Measurements from ENCODE around the gene KRTAP5-8. TPM values are rescaled to one million over a fixed set of nuclear protein-coding genes. Genes with fewer than 3 reads are reported as not detected.

Gene KRTAP5-8
- total RNA-seq, 5 donors from 2014 or later (not counting 1 experiment from before 2014, with no cell fraction given), result not detected

DNA sequence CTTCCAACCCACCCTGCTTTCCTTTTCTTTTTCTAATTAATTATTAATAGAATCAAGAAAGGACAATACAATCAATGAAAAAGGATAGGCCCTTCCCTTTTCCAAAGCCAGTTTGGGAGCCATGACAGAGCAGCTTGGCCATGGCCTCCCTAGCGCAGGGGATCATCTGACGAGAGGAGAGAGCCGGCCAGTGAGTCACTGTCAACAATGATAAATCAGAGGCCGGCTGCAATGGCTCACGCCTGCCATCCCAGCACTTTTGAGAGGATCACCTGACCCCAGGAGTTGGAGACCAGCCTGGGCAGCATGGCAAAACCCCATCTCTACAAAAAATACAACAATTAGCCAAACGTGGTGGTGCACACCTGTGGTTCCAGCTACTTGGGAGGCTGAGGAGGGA lies 38.3 kb upstream of the KRTAP5-8 start:
- ATAC-seq (replicated peaks in 1 of 4) (no peak), DNase-seq (peak in 1 of 35 experiments; percentile 11)
- Mint-ChIP-seq H3K4me1 (no peaks in the 10 kb centered on the region), H3K4me3 (no peak overlapping the region), H3K27ac (no peak overlapping the region), H3K9me3 (no peaks in the 10 kb centered on the region), H3K27me3 (no peaks in the 10 kb centered on the region), H3K36me3 (peaks cover 83% of the 10 kb centered on the region)
- Histone ChIP-seq H3K4me3 (ENCODE audit: control insufficient read depth in 1 of 2, extremely low read depth in 1 of 2, low read length in 1 of 2) (no peak overlapping the region), H3K9me3 (no peaks in the 10 kb centered on the region), H3K36me3 (ENCODE audit: control insufficient read depth in 2 of 2, extremely low read depth in 1 of 2, insufficient read depth in 1 of 2, low read length in 1 of 2) (peaks cover 45 to 75% of the 10 kb centered on the region in 2 donors), H3K27ac (ENCODE audit: low read length) (no peak overlapping the region), H3K27me3 (replicated peaks in 1 of 2; ENCODE audit: control insufficient read depth in 2 of 2, extremely low read depth in 1 of 2, insufficient read depth in 2 of 2, low read length in 1 of 2) (no peaks in the 10 kb centered on the region), H3K4me1 (ENCODE audit: control insufficient read depth in 1 of 2, extremely low read depth in 1 of 2, insufficient read depth in 2 of 2, low read length in 2 of 2) (no peaks in the 10 kb centered on the region)
- 95% methylated on average over 4 of the region's 6 CpGs for WGBS (ENCODE audit: insufficient coverage)
- ChIA-PET CTCF (no interaction called here), POLR2A (no interaction called here)

- DNase-seq (peak in 1 of 35 experiments; percentile 18), ATAC-seq (replicated peaks in 1 of 4) (no peak)
- Histone ChIP-seq H3K27me3 (replicated peaks in 1 of 2; ENCODE audit: control insufficient read depth in 2 of 2, extremely low read depth in 1 of 2, insufficient read depth in 2 of 2, low read length in 1 of 2) (no peaks in the 10 kb centered on the region), H3K4me1 (ENCODE audit: control insufficient read depth in 1 of 2, extremely low read depth in 1 of 2, insufficient read depth in 2 of 2, low read length in 2 of 2) (no peaks in the 10 kb centered on the region), H3K27ac (ENCODE audit: low read length) (no peak overlapping the region), H3K4me3 (ENCODE audit: control insufficient read depth in 1 of 2, extremely low read depth in 1 of 2, low read length in 1 of 2) (no peak overlapping the region), H3K9me3 (no peaks in the 10 kb centered on the region), H3K36me3 (ENCODE audit: control insufficient read depth in 2 of 2, extremely low read depth in 1 of 2, insufficient read depth in 1 of 2, low read length in 1 of 2) (peaks cover 45 to 67% of the 10 kb centered on the region in 2 donors)
- Mint-ChIP-seq H3K27ac (no peak overlapping the region), H3K4me1 (no peaks in the 10 kb centered on the region), H3K36me3 (peaks cover 82% of the 10 kb centered on the region), H3K27me3 (no peaks in the 10 kb centered on the region), H3K4me3 (no peak overlapping the region), H3K9me3 (no peaks in the 10 kb centered on the region)
- 91% methylated on average over 5 of the region's 6 CpGs for WGBS (ENCODE audit: insufficient coverage)
- CTCF ChIA-PET, result no interaction called here
- POLR2A ChIA-PET, result no interaction called here
Measured at GRCh38 chr11:71500601-71501021, 37.2 kb upstream of the KRTAP5-8 start.

DNA sequence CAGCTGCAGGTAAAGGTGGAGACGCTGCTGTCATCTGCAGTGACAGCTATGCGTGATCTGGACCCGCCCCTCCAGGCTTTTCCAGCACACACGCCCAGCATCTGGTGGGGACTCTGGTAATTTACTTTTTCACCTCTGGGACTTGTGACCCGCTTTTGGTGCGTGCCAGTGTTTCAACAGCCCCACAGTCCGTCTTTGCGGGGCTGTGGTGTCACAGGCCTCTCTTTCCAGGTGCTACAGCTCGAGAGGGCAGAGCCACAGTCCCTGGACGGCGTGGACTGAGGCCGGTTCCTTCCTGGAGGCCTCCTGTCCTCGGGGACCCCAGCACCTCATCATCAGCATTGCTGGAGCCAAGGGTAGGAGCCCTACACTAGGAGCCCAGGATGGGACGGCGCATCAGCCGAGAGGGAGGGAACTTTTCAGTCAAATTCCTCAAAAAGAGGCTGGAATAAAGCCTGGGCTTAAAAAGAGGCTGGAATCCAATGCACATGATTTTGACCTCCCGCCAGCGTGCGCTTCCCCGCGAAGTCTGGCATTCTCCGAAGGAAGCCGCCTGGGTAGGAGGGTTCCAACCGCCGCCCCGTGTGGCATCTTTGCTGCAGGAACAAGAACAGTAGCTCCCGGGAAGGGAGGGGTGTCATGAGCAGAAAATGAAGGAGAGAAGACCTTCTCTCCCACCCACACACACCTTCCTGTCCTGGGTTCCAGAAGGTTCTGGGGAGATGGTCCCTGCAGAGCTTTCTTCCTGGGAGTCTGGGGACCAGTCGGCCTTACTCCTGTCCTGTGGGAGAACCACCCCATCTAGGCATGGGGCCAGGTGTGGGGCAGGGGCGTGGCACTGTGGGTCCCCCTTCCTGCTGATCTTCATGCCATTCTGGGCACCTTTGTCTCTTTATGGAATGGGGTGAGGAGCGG lies 36.5 kb upstream of the KRTAP5-8 start:
- Mint-ChIP-seq H3K4me3 (no peak overlapping the region), H3K4me1 (no peaks in the 10 kb centered on the region), H3K27ac (no peak overlapping the region), H3K27me3 (no peaks in the 10 kb centered on the region), H3K36me3 (peaks cover 82% of the 10 kb centered on the region), H3K9me3 (peaks cover 0 to under 1% (median 0%) of the 10 kb centered on the region in 3 donors)
- DNase-seq, result peak in 2 of 35 experiments; percentile 2 to 20
- POLR2A ChIA-PET, result no interaction called here
- no peak overlapping the region for H3K4me3 ChIP-seq (ENCODE audit: control insufficient read depth in 1 of 2, extremely low read depth in 1 of 2, low read length in 1 of 2)
- no peak for ATAC-seq (replicated peaks in 1 of 4)
- H3K9me3 ChIP-seq, result no peaks in the 10 kb centered on the region
- no peaks in the 10 kb centered on the region for H3K4me1 ChIP-seq (ENCODE audit: control insufficient read depth in 1 of 2, extremely low read depth in 1 of 2, insufficient read depth in 2 of 2, low read length in 2 of 2)
- H3K36me3 ChIP-seq (ENCODE audit: control insufficient read depth in 2 of 2, extremely low read depth in 1 of 2, insufficient read depth in 1 of 2, low read length in 1 of 2), result peaks cover 38 to 60% of the 10 kb centered on the region in 2 donors
- 98% methylated on average over 19 of the region's 30 CpGs for WGBS (ENCODE audit: insufficient coverage)
- H3K27me3 ChIP-seq (replicated peaks in 1 of 2; ENCODE audit: control insufficient read depth in 2 of 2, extremely low read depth in 1 of 2, insufficient read depth in 2 of 2, low read length in 1 of 2), result no peaks in the 10 kb centered on the region
- no peak overlapping the region for H3K27ac ChIP-seq (ENCODE audit: low read length)
- CTCF ChIA-PET, result no interaction called here

- Mint-ChIP-seq H3K27ac (no peak overlapping the region), H3K27me3 (no peaks in the 10 kb centered on the region), H3K4me3 (no peak overlapping the region), H3K9me3 (peaks cover 0 to 7% (median 5%) of the 10 kb centered on the region in 3 donors), H3K36me3 (peaks cover 82% of the 10 kb centered on the region), H3K4me1 (no peaks in the 10 kb centered on the region)
- CTCF ChIA-PET, result no interaction called here
- H3K4me3 ChIP-seq (ENCODE audit: control insufficient read depth in 1 of 2, extremely low read depth in 1 of 2, low read length in 1 of 2), result no peak overlapping the region
- H3K36me3 ChIP-seq (ENCODE audit: control insufficient read depth in 2 of 2, extremely low read depth in 1 of 2, insufficient read depth in 1 of 2, low read length in 1 of 2), result peaks cover 32 to 53% of the 10 kb centered on the region in 2 donors
- H3K27me3 ChIP-seq (replicated peaks in 1 of 2; ENCODE audit: control insufficient read depth in 2 of 2, extremely low read depth in 1 of 2, insufficient read depth in 2 of 2, low read length in 1 of 2), result no peaks in the 10 kb centered on the region
- DNase-seq (peak in 1 of 35 experiments; percentile 21), ATAC-seq (replicated peaks in 1 of 4) (no peak)
- no peaks in the 10 kb centered on the region for H3K4me1 ChIP-seq (ENCODE audit: control insufficient read depth in 1 of 2, extremely low read depth in 1 of 2, insufficient read depth in 2 of 2, low read length in 2 of 2)
- no peak overlapping the region for H3K27ac ChIP-seq (ENCODE audit: low read length)
- 100% methylated on average over 6 of the region's 10 CpGs for WGBS (ENCODE audit: insufficient coverage)
- H3K9me3 ChIP-seq, result no peaks in the 10 kb centered on the region
- POLR2A ChIA-PET, result no interaction called here
Measured at GRCh38 chr11:71502026-71502425, 35.8 kb upstream of the KRTAP5-8 start.

- Histone ChIP-seq H3K4me3 (ENCODE audit: control insufficient read depth in 1 of 2, extremely low read depth in 1 of 2, low read length in 1 of 2) (no peak overlapping the region), H3K4me1 (ENCODE audit: control insufficient read depth in 1 of 2, extremely low read depth in 1 of 2, insufficient read depth in 2 of 2, low read length in 2 of 2) (no peaks in the 10 kb centered on the region), H3K36me3 (ENCODE audit: control insufficient read depth in 2 of 2, extremely low read depth in 1 of 2, insufficient read depth in 1 of 2, low read length in 1 of 2) (peaks cover 32 to 45% of the 10 kb centered on the region in 2 donors), H3K27me3 (replicated peaks in 1 of 2; ENCODE audit: control insufficient read depth in 2 of 2, extremely low read depth in 1 of 2, insufficient read depth in 2 of 2, low read length in 1 of 2) (no peaks in the 10 kb centered on the region), H3K9me3 (no peaks in the 10 kb centered on the region), H3K27ac (ENCODE audit: low read length) (no peak overlapping the region)
- Mint-ChIP-seq H3K4me3 (no peak overlapping the region), H3K27ac (no peak overlapping the region), H3K27me3 (no peaks in the 10 kb centered on the region), H3K9me3 (peaks cover under 1 to 16% (median 9%) of the 10 kb centered on the region in 3 donors), H3K4me1 (no peaks in the 10 kb centered on the region), H3K36me3 (peaks cover 76% of the 10 kb centered on the region)
- WGBS (ENCODE audit: insufficient coverage), result 96% methylated on average over 11 of the region's 15 CpGs
- ChIA-PET CTCF (no interaction called here), POLR2A (no interaction called here)
- DNase-seq (peak in 1 of 35 experiments; percentile 16), ATAC-seq (replicated peaks in 1 of 4) (no peak)
Measured at GRCh38 chr11:71502871-71503435, 34.9 kb upstream of the KRTAP5-8 start.

- no peak for ATAC-seq (replicated peaks in 1 of 4)
- no peak overlapping the region for H3K4me3 Mint-ChIP-seq
- no peaks in the 10 kb centered on the region for H3K27me3 Mint-ChIP-seq
- CTCF ChIA-PET, result no interaction called here
- no peak overlapping the region for H3K27ac ChIP-seq (ENCODE audit: low read length)
- H3K9me3 ChIP-seq, result peaks cover 6% of the 10 kb centered on the region
- peaks cover 62% of the 10 kb centered on the region for H3K36me3 Mint-ChIP-seq
- no peak for DNase-seq
- no peaks in the 10 kb centered on the region for H3K4me1 ChIP-seq (ENCODE audit: control insufficient read depth in 1 of 2, extremely low read depth in 1 of 2, insufficient read depth in 2 of 2, low read length in 2 of 2)
- H3K4me1 Mint-ChIP-seq, result no peaks in the 10 kb centered on the region
- H3K36me3 ChIP-seq (ENCODE audit: control insufficient read depth in 2 of 2, extremely low read depth in 1 of 2, insufficient read depth in 1 of 2, low read length in 1 of 2), result peaks cover 19 to 31% of the 10 kb centered on the region in 2 donors
- H3K27ac Mint-ChIP-seq, result no peak overlapping the region
- POLR2A ChIA-PET, result no interaction called here
- H3K4me3 ChIP-seq (ENCODE audit: control insufficient read depth in 1 of 2, extremely low read depth in 1 of 2, low read length in 1 of 2), result no peak overlapping the region
- no peaks in the 10 kb centered on the region for H3K27me3 ChIP-seq (replicated peaks in 1 of 2; ENCODE audit: control insufficient read depth in 2 of 2, extremely low read depth in 1 of 2, insufficient read depth in 2 of 2, low read length in 1 of 2)
- 96% methylated on average over 8 of the region's 10 CpGs for WGBS (ENCODE audit: insufficient coverage)
- H3K9me3 Mint-ChIP-seq, result peaks cover 16 to 32% (median 24%) of the 10 kb centered on the region in 3 donors
Measured at GRCh38 chr11:71504531-71504930, 33.3 kb upstream of the KRTAP5-8 start.

All from T-cell (primary cell).